COLO668 (cell line): ENCODE data around the gene CCDC160.

ENCODE experiments used
- DNase-seq: peaks from one replicate; lab custom pipeline; 2025; ENCODE audit not compliant: unreplicated experiment; lab: John Stamatoyannopoulos, UW

The CCDC160 gene

GRCh38 chrX:134294548-134294947 is 57.6 kb downstream of the CCDC160 start:
- DNase-seq, result no peak
